COR-L47 (cell line): ENCODE data around the gene NTN5.

Experiments
- DNase-seq: peaks from one replicate; lab custom pipeline; 2025; lab: John Stamatoyannopoulos, UW

NTN5 gene

DNA sequence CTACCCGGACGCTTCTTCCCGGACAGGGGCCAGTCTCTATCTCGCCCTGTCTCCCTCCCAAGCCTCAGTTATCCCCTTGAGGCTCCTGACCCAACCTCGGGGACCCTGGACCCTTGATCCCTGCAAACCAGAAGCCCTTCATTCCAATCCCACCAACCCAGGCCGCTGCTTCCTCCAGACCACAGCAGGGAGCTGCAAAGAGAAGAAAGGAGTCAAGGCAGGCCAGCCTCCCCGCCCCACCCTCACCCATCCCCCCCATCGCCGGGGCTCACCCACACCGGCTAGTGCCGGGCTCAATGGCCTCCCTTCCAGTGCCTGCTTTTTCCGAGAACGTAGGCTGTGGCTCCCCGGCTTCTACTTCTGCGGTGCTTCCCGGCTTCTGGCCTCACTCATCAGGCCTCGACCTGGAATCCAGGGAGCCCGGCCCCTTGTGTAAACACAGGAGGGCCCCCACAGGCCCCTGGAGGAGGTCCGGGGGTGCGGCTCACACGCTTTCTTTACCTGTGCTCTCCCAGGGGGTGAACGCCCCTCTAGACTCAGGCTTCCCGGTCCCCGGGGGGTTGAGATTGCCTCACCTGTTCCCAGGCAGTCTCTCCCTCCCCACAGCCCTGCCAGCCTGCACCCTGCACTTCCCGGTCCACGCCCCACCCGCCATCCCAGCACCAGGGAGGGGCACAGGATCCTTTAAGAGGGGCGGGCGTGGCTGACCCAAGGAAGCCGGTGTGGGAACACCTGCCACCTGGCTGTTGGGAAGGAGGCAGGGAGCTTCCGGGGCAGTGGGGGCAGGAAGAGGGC is 58.2 kb downstream of the NTN5 start, which contains the start of gene FAM83E:
Gene FAM83E, minus strand, starts transcription at position 641 of the 795 bp plus-strand sequence. CDS start 1,704 bp downstream, outside the sequence.
- DNase-seq: peak; percentile 18

DNA sequence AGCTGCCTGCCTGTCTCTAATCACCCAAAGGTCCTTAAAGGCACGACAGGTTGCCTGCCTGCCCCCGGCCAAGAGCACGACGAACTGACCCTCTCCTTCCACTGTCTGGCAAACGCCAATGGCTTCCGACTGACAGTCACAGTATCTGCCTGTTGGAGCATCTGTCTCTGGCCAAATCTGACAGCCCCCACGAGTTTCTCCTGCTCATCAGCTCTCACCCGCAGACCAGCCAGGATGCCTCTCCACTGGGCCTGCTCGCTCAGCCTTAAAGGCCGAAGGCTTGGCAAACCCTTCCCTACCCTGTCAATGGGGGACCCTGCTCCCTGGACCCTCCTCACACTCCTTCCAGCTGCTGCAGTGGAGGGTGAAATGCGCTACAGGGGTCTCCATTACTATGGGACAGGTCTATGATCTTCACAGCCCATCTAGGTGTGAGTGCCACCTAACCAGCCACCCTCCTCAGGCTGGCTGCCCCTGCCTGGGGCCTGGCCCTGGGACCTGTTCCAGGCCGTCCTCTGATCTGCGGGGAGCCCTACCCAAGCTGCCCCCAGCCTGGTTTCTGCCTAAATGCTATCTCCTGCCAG is 58.9 kb downstream of the NTN5 start:
- DNase-seq: no peak

GRCh38 chr19:48613024-48613851 is 59.6 kb downstream of the NTN5 start:
- DNase-seq: no peak

GRCh38 chr19:48611872-48612271 is 60.9 kb downstream of the NTN5 start:
- DNase-seq: no peak
